Astrocyte (in vitro differentiated cells and primary cell): Measurements from ENCODE around the gene SPATA24. TPM values are rescaled to one million over a fixed set of nuclear protein-coding genes. Genes with fewer than 3 reads are reported as not detected.

Experiments
- DNase-seq: peaks from one replicate; pipeline ENCODE4 v3.0.0-alpha.2; 2010; ENCODE audit warnings: low read depth
- FAIRE-seq: peaks from 2 replicates; lab custom pipeline; 2011; peaks lifted over from hg19 to GRCh38; lab: Jason Lieb, UNC
- H2AFZ ChIP-seq: 2 replicates; pipeline ENCODE4 v1.6.0; 2012; ENCODE audit warnings: low read depth, low read length, inconsistent platforms
- H3K27ac ChIP-seq: 2 replicates; pipeline ENCODE4 v1.5.1; 2011; ENCODE audit warnings: low read depth, low read length, inconsistent platforms
- H3K27me3 ChIP-seq: 2 replicates; pipeline ENCODE4 v1.6.0; 2011; ENCODE audit warnings: low read length, inconsistent platforms; ENCODE audit not compliant: insufficient read depth
- H3K36me3 ChIP-seq: 2 replicates; pipeline ENCODE4 v1.5.1; 2011; ENCODE audit warnings: low read length, inconsistent platforms; ENCODE audit not compliant: insufficient read depth
- H3K4me1 ChIP-seq: 2 replicates; pipeline ENCODE4 v1.5.1; 2011; ENCODE audit warnings: low read length, inconsistent platforms; ENCODE audit not compliant: insufficient read depth
- H3K4me2 ChIP-seq: 2 replicates; pipeline ENCODE4 v1.6.0; 2012; ENCODE audit warnings: low read length, inconsistent platforms
- H3K4me3 ChIP-seq: 2 replicates; pipeline ENCODE4 v1.5.1; 2011; ENCODE audit warnings: low read depth, mild to moderate bottlenecking, low read length, inconsistent platforms; ENCODE audit not compliant: insufficient read depth
- H3K79me2 ChIP-seq: 2 replicates; pipeline ENCODE4 v1.6.0; 2012; ENCODE audit warnings: mild to moderate bottlenecking, low read length, inconsistent platforms; ENCODE audit not compliant: insufficient read depth
- H3K9ac ChIP-seq: 2 replicates; pipeline ENCODE4 v1.6.0; 2012; ENCODE audit warnings: mild to moderate bottlenecking, low read length, inconsistent platforms
- H3K9me3 ChIP-seq: 2 replicates; pipeline ENCODE4 v1.5.1; 2012; ENCODE audit warnings: low read depth, mild to moderate bottlenecking, low read length, inconsistent platforms; ENCODE audit not compliant: insufficient read depth
- H4K20me1 ChIP-seq: 2 replicates; pipeline ENCODE4 v1.6.0; 2012; ENCODE audit warnings: low read length, inconsistent platforms; ENCODE audit not compliant: insufficient read depth
- H3K27ac Mint-ChIP-seq: one replicate; pipeline ENCODE4 v1.8.0; 2021; ENCODE audit warnings: mild to moderate bottlenecking, mixed read lengths; ENCODE audit not compliant: unreplicated experiment
- H3K27me3 Mint-ChIP-seq: one replicate; pipeline ENCODE4 v1.8.0; 2021; ENCODE audit warnings: low read depth, mixed read lengths; ENCODE audit not compliant: unreplicated experiment
- H3K36me3 Mint-ChIP-seq: one replicate; pipeline ENCODE4 v1.8.0; 2021; ENCODE audit warnings: low read depth, mixed read lengths; ENCODE audit not compliant: unreplicated experiment
- H3K4me1 Mint-ChIP-seq: one replicate; pipeline ENCODE4 v1.8.0; 2021; ENCODE audit warnings: low read depth, mixed read lengths; ENCODE audit not compliant: unreplicated experiment
- H3K4me3 Mint-ChIP-seq: one replicate; pipeline ENCODE4 v1.8.0; 2021; ENCODE audit warnings: mild to moderate bottlenecking, moderate library complexity, mixed read lengths; ENCODE audit not compliant: unreplicated experiment
- H3K9me3 Mint-ChIP-seq: one replicate; pipeline ENCODE4 v1.8.0; 2021; ENCODE audit warnings: mild to moderate bottlenecking, mixed read lengths; ENCODE audit not compliant: unreplicated experiment
- EZH2 ChIP-seq: IDR thresholded peaks from 2 replicates; pipeline ENCODE4 v1.6.1; 2012; ENCODE audit warnings: mild to moderate bottlenecking, low read length, inconsistent platforms; ENCODE audit not compliant: insufficient read depth
- total RNA-seq: library from RNA; stranded (reverse); gene quantifications from 2 replicates; pipeline ENCODE4 v1.2.1, GENCODE V29; 2021
- TF ChIP-seq, protein P1 (sequence below): IDR thresholded peaks from 2 replicates; pipeline ENCODE4 v1.5.1; 2011; ENCODE audit warnings: low read depth, mild to moderate bottlenecking, inconsistent platforms, low read length, moderate library complexity; ENCODE audit not compliant: insufficient read depth

The SPATA24 gene
- total RNA-seq, 1 donor from 2014 or later, result 5.2 TPM

DNA sequence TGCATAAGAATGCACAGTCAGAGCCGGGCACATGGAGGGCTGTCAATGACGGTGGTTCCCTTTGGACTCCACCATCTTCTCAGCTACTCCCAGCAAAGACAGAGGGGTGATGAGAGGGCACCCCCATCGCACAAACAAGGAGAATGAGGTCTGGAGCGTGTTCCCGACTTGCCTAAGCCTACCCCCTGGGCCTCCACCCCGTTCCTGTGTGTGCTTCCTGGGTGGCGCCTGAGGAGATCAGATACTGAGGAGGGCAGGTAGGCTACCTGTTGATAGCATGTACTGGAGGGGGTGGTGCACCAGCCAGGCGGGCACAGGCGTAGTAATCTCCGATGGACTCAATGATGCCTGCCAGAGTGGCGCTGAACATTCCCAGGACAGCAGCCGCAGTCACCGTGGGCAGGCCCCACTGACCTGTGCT is 24.9 kb downstream of the SPATA24 start:
- H3K27me3 Mint-ChIP-seq, result no peaks in the 10 kb centered on the region
- no peaks in the 10 kb centered on the region for H3K27me3 ChIP-seq
- H3K27ac Mint-ChIP-seq, result no peak overlapping the region
- H3K4me2 ChIP-seq, result no peak overlapping the region
- TF ChIP-seq, protein P1, sequence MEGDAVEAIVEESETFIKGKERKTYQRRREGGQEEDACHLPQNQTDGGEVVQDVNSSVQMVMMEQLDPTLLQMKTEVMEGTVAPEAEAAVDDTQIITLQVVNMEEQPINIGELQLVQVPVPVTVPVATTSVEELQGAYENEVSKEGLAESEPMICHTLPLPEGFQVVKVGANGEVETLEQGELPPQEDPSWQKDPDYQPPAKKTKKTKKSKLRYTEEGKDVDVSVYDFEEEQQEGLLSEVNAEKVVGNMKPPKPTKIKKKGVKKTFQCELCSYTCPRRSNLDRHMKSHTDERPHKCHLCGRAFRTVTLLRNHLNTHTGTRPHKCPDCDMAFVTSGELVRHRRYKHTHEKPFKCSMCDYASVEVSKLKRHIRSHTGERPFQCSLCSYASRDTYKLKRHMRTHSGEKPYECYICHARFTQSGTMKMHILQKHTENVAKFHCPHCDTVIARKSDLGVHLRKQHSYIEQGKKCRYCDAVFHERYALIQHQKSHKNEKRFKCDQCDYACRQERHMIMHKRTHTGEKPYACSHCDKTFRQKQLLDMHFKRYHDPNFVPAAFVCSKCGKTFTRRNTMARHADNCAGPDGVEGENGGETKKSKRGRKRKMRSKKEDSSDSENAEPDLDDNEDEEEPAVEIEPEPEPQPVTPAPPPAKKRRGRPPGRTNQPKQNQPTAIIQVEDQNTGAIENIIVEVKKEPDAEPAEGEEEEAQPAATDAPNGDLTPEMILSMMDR, result no peak
- TF ChIP-seq EZH2, result no peak
- no peak overlapping the region for H3K4me3 ChIP-seq
- DNase-seq, result no peak
- no peak overlapping the region for H3K9ac ChIP-seq
- no peaks in the 10 kb centered on the region for H3K4me1 Mint-ChIP-seq
- H2AFZ ChIP-seq, result no peak overlapping the region
- peaks cover 20% of the 10 kb centered on the region for H3K36me3 Mint-ChIP-seq
- H3K9me3 ChIP-seq, result no peaks in the 10 kb centered on the region
- H3K4me1 ChIP-seq, result peaks cover 6% of the 10 kb centered on the region
- H3K27ac ChIP-seq, result no peak overlapping the region
- FAIRE-seq, result no peak
- H3K9me3 Mint-ChIP-seq, result no peaks in the 10 kb centered on the region
- no peaks in the 10 kb centered on the region for H3K79me2 ChIP-seq
- H4K20me1 ChIP-seq, result peaks cover 18% of the 10 kb centered on the region
- no peaks in the 10 kb centered on the region for H3K36me3 ChIP-seq
- no peak overlapping the region for H3K4me3 Mint-ChIP-seq

DNA sequence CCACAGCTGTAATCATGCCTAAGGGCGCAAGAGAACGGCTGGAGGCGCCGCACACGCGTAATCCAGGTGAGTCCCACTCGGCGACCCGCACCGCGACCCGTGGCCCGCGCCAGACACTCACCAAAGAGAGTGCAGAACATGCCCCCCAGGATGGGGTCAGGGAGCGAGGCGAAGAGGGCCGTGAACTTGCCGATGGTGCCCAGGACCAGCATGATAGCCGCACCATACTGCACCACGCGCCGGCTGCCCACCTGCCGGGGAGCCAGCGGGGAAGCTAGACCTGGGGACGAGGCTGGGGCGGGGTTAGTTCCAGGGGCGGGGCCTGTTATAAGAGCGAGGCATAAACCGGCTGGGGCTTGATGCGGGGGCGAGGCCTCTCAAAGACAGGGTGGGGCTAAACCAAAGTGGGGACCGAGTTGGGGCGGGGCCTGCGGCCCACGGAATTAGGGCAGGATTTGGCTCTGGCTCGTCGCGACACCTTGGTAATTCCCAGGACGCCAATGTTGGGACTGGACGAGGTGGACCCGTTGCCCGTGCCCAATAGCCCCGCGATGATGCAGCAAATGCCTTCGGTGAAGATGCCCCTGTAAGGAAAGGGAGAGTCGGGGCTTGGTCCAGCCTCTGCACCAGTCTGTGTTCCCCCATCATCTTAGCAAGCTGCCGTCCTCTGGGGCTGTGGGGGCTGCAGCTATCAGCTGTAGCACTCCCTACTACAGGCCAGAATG is 25.6 kb downstream of the SPATA24 start:
- no peaks in the 10 kb centered on the region for H3K79me2 ChIP-seq
- no peaks in the 10 kb centered on the region for H3K9me3 ChIP-seq
- H3K27ac Mint-ChIP-seq, result no peak overlapping the region
- H3K9me3 Mint-ChIP-seq, result no peaks in the 10 kb centered on the region
- no peak overlapping the region for H3K9ac ChIP-seq
- no peak for TF ChIP-seq EZH2
- TF ChIP-seq, protein P1, result no peak
- DNase-seq, result no peak
- H3K4me3 ChIP-seq, result no peak overlapping the region
- no peak overlapping the region for H3K4me3 Mint-ChIP-seq
- no peak overlapping the region for H2AFZ ChIP-seq
- no peaks in the 10 kb centered on the region for H3K36me3 ChIP-seq
- no peaks in the 10 kb centered on the region for H3K4me1 Mint-ChIP-seq
- no peak overlapping the region for H3K4me2 ChIP-seq
- no peak for FAIRE-seq
- peaks cover 27% of the 10 kb centered on the region for H3K36me3 Mint-ChIP-seq
- no peaks in the 10 kb centered on the region for H3K27me3 Mint-ChIP-seq
- H4K20me1 ChIP-seq, result peaks cover 24% of the 10 kb centered on the region
- H3K27me3 ChIP-seq, result no peaks in the 10 kb centered on the region
- peaks cover 13% of the 10 kb centered on the region for H3K4me1 ChIP-seq
- H3K27ac ChIP-seq, result no peak overlapping the region

DNA sequence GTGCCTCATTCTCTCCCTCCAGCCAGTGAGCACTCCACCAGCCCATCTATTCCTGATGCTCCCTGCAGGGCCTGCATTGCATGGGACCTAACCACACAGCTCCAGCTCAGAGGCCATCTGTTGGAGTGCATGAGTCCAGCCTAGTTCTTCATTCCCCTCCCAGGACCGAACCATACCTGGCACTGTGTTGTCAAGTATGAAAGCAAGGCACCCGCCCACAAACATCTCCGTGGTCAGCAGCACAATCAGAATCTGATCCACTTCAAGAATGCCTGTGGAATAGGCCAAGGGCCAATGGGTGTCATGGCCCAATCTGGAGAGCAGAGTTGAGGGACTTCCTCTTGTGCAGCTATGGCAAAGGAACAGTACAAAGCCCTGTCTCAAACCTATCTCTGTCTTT is 26.7 kb downstream of the SPATA24 start:
- H3K4me1 Mint-ChIP-seq, result no peaks in the 10 kb centered on the region
- no peak overlapping the region for H3K4me3 Mint-ChIP-seq
- no peak overlapping the region for H3K4me3 ChIP-seq
- H4K20me1 ChIP-seq, result peaks cover 24% of the 10 kb centered on the region
- FAIRE-seq (no peak), DNase-seq (no peak)
- H3K79me2 ChIP-seq, result no peaks in the 10 kb centered on the region
- no peaks in the 10 kb centered on the region for H3K27me3 Mint-ChIP-seq
- no peaks in the 10 kb centered on the region for H3K36me3 ChIP-seq
- H2AFZ ChIP-seq, result no peak overlapping the region
- no peak for TF ChIP-seq EZH2
- peaks cover 32% of the 10 kb centered on the region for H3K36me3 Mint-ChIP-seq
- no peaks in the 10 kb centered on the region for H3K27me3 ChIP-seq
- H3K4me1 ChIP-seq, result peaks cover 13% of the 10 kb centered on the region
- H3K9me3 ChIP-seq, result no peaks in the 10 kb centered on the region
- H3K9me3 Mint-ChIP-seq, result no peaks in the 10 kb centered on the region
- H3K27ac Mint-ChIP-seq, result peak overlapping the region; percentile 5
- H3K27ac ChIP-seq, result no peak overlapping the region
- no peak overlapping the region for H3K4me2 ChIP-seq
- H3K9ac ChIP-seq, result no peak overlapping the region
